GM12872 (cell line): ENCODE results near the gene NIPAL1.

Experiments
- TF ChIP-seq, protein P1 (sequence below): IDR thresholded peaks from 3 replicates; pipeline ENCODE4 v1.5.1; 2011; ENCODE audit warnings: low read depth, mild to moderate bottlenecking, low read length, moderate library complexity; ENCODE audit not compliant: insufficient read depth

Gene NIPAL1

GRCh38 chr4:48037117-48037462 is 20.5 kb downstream of the NIPAL1 start:
- TF ChIP-seq, protein P1, sequence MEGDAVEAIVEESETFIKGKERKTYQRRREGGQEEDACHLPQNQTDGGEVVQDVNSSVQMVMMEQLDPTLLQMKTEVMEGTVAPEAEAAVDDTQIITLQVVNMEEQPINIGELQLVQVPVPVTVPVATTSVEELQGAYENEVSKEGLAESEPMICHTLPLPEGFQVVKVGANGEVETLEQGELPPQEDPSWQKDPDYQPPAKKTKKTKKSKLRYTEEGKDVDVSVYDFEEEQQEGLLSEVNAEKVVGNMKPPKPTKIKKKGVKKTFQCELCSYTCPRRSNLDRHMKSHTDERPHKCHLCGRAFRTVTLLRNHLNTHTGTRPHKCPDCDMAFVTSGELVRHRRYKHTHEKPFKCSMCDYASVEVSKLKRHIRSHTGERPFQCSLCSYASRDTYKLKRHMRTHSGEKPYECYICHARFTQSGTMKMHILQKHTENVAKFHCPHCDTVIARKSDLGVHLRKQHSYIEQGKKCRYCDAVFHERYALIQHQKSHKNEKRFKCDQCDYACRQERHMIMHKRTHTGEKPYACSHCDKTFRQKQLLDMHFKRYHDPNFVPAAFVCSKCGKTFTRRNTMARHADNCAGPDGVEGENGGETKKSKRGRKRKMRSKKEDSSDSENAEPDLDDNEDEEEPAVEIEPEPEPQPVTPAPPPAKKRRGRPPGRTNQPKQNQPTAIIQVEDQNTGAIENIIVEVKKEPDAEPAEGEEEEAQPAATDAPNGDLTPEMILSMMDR = no peak

GRCh38 chr4:48038666-48039065 is 22.1 kb downstream of the NIPAL1 start:
- TF ChIP-seq, protein P1 = no peak

- TF ChIP-seq, protein P1 = no peak
Observed at GRCh38 chr4:48039561-48039960, 23.0 kb downstream of the NIPAL1 start.

GRCh38 chr4:48041535-48042137 is 25.1 kb downstream of the NIPAL1 start:
- TF ChIP-seq, protein P1 = no peak

DNA sequence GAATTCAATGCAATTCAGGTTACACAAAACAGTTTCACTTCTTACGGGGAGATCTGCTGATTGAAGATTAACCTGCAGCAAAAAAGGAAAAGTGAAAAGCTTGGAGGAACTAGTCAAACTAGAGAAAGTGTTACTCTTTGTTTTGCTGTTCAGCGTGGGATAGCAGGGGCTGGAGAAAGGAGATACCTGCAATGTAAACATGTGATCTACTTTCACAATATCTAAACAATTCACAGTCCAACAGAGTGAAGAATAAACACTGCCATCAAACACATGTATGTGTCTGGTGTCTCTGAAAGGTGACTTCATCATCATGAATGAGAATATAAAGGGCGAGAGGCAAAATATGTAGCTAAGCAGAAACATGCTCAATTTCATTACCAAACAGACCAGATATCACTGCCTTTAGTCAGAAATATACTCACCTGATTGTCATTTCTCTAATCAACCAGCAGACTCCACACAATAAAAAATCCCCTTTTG is 26.4 kb downstream of the NIPAL1 start:
- TF ChIP-seq, protein P1 = no peak

DNA sequence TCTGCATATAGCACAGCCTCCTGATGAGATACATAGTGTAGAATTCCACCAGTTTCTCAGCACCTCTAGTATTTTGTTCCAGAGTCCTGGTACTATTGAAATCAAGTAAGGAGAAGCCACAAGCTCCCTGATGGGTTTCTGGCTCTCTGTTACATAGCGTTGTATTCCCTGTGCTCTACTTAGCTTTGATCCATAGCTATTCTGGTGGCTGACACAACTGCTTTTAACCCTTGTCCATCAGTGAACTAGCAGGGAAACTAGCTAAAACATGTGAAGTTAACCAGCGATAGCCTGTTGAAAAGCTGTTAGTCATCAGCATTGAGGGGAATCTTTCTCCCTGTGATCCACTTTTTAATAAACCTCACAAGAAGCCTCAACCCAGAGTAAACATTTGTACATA is 26.9 kb downstream of the NIPAL1 start:
- TF ChIP-seq, protein P1 = no peak

DNA sequence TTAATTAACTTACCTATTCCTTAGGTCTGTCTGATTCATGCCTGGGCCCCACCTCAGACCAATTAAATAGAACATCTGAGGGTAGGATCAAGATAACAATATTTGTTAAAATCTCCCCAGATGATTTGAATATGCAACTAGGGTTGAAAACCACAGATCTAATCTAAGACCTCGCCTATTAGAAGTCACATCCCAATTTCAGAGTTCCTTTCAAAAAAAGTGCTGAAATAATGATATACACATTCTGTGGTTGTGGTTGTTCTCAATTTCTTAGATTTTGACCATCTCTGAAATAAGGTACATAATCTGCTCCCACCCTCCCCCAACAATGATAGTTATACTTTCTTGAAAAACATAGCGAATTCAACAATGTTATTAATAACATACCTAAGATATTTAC is 27.7 kb downstream of the NIPAL1 start:
- TF ChIP-seq, protein P1 = no peak
